A172 (cell line): ENCODE results near the gene RNF112. TPM values are rescaled to one million over a fixed set of nuclear protein-coding genes. Genes with fewer than 3 reads are reported as not detected.
"Not testable (repeated sequence)": the region's sequence is repeated elsewhere in the genome, so short reads cannot be mapped to it uniquely, and the experiment has no call there.

Source experiments
- DNase-seq: peaks from one replicate; pipeline ENCODE4 v3.0.0-alpha.2; 2015; ENCODE audit warnings: low spot score
- total RNA-seq: library from RNA; depleted of rRNA; stranded (reverse); fragments of >200 nt; shearing (Covaris generic); gene quantifications from 2 replicates; pipeline ENCODE4 v1.2.3, GENCODE V29; 2014

Gene RNF112
- total RNA-seq, 1 experiment from 2014 or later: not detected

DNA sequence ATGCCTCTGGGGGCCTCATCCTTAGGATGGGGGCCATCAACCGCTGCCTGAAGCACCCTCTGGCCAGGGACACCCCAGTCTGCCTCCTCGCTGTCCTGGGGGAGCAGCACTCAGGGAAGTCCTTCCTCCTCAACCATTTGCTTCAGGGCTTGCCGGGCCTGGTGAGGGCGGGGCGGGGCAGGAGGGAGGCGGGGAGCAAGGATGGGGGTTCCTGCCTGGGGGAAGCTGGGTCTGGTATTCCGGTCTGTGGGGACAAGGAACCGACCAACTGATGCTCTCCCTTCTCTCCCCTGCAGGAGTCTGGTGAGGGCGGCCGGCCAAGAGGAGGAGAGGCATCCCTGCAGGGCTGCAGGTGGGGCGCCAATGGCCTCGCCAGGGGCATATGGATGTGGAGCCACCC, 2.0 kb downstream of the RNF112 start:
- DNase-seq: no peak

DNA sequence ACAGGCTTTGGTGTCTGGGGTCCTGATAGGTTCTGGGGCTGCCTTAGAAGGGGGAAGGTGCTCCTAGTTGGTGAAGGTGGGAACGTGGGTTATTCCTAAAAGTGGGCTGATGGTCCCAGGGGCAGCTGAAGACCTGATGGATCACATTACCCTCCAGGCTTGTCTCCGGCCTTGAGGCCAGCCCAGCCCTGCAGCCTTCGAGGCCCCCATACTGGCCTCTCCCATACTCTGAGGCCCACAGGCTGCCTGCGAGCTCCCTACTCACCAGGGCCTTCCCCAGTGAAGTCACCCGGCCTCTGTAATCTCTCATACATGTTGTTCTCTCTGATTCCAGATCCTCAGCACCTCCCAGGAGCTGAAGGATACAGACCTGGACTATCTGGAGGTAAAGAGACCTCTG, 2.7 kb downstream of the RNF112 start:
- DNase-seq: no peak

DNA sequence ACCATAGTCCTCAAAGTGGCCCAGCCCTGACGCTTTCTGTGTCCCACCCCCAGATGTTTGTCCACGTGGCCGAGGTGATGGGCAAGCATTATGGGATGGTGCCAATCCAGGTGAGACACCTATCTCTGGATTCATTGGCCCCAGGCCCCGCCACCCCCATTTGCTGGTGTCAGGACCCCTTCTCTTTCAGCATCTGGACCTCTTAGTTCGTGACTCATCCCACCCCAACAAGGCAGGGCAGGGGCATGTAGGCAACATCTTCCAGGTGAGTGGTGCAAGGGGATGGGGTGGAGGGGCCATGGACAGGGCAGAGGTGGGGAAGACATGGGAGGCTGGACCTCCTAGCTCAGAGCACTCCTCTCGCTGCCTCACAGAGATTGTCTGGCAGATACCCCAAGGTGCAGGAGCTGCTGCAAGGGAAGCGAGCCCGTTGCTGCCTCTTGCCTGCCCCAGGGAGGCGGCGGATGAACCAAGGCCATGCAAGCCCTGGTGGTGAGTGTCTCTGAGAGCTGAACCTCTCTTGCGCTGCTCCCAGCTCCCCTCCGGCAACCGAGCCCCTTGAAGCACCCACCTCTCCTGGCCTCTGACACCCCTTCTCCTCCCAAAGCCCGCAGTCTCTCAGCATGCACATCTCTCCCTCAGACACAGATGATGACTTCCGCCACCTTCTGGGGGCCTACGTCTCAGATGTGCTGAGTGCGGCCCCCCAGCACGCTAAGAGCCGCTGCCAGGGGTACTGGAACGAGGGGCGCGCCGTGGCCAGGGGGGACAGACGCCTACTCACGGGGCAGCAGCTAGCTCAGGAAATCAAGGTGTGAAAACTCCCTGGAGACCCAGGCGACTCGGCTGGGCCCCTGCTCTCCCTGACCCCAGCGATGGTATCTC, 3.6 kb downstream of the RNF112 start:
- DNase-seq: no peak

DNA sequence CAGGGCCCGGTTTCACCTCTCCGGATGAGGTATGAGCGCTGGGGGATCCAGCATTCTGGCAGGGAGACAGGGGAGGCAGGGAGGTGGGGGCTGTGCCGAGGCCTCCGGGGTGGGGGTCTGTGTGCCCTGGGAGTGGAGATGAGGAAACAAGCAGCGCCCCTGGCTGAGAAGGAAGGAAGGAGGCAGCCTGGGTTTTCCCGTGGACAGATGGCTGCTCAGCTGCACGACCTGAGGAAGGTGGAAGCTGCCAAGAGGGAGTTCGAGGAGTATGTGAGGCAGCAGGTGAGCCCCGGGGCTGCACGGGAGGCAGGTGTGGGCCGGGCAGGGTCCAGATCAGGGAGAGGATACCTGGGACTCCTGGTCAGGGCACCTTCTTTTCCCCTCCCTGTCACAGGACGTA, 4.3 kb downstream of the RNF112 start:
- no peak for DNase-seq

DNA sequence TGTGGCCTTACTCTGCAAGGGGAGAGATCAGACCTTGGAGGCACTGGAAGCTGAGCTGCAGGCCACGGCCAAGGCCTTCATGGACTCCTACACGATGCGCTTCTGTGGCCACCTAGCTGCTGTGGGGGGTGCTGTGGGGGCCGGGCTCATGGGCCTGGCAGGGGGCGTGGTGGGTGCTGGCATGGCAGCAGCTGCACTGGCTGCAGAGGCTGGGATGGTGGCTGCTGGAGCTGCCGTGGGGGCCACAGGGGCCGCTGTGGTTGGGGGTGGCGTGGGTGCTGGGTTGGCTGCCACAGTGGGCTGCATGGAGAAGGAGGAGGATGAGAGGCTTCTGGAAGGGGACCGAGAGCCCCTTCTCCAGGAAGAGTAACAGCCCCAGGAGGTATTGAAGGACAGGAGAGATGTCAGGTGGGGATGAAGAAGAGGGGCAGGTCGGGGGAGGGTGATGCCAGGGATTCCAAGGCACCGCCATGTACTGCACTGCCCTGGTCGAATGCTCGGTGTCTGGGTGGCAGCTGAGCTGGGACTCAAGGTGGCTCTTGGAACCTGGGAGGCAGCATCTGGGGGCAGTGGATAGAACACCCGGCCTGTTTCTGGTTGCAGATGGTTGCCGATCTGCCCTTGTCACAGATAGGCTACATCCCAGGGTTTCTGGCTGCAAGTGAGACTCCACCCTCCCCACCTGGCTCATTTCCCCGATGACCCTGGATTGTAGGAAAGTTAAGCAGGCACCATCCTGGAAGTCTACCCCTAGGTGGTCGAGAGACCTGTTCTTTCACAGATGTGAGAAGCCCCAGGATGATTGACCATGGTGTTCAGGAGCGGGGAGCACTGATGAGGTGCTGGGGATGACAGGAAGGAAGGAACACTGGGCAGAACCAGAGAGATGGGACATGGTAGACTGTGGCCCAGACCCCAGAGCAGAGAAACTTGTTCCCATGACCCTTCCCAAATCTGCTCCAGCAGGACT, 5.1 kb downstream of the RNF112 start:
- no peak for DNase-seq

DNA sequence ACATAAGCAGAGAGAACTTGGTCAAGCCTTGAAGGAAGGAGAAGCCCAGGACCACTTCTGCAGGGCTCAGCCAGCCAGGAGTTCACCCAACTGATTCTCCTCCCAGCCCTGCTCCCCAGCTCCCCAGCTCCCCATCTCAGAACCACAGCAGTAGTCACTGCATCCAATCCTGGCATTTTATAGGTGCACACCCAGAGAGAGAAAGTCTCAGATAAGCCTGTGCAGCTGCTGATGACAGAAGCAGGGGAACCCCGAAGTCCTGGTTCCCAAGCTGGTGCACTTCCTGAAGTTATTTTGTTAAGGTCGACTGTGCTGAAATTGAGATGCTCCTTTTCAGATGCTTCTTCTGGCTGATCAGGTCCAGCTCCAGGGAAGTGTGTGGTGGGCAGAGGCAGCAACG, 6.6 kb downstream of the RNF112 start:
- DNase-seq: peak; percentile 24

DNA sequence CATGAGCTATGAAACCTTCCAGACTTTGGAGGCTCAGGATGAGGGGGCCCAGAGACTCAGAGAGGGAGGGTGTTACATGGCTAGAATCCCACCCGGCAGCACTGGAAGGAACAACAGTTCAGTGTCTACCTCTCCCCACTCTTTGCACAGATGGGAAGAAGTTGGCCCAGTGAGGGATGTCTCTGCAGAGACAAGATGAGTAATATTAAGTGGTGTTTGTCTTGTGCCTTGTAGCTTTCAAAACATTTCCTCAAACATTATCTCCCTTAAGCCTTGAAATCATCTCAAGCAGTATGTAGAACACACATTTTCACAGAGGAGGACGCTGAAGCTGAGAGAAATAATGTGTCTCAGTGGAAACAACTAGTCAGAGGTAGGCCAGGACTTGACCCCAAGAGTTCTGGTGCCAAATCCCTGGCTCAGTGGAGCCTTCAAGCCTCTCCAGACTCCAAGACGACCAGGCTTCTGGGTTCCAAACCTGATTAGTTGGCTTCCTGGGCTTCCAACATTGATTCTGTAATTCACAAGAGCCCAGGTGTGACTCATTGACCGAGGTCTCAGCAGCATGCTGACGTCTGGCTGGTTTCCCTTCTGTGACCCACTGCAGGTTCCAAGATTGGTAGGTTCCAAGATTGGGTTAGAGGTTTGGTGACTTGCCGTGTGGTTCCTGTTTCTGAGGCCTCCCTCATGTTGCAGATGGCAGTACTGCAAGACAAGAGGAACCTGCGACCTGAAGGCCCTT, 7.4 kb downstream of the RNF112 start:
- peak; percentile 28 for DNase-seq

DNA sequence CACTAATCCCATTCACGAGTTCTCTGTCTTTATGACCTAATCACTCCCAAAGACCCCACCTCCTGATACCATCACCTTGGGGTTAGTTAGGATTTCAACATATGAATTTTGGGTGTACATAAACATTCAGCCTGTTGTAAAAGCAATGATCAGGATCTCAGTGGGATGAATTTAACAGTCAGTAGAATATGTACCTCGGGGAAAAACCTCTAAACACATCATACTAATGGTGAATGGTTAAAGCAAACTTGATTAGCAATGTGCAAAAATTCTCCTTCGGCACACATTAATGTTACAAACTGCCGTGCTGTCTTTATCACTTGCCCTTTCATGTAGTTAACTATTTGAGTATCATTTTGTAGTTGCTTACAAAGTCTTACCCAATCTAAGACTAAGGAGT, 10.2 kb downstream of the RNF112 start:
- DNase-seq: no peak

DNA sequence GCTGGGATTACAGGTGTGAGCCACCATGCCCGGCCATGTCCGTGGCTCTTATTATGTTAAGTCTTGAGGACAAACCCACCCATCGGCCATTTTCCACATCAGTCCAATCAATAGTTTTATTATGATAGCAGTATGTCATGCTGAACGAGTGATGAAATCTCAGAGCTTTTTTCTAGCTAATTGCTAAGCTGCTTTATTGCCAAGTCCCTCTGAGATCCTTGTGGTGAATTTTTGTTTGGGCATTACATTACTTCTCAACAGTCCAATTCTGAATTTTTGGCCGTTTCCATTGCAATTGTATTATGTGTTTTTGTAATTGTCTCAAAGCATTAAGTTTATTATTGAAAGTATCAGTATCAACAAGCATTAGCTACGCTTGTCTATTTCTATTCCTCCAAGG, 10.9 kb downstream of the RNF112 start:
- no peak for DNase-seq

DNA sequence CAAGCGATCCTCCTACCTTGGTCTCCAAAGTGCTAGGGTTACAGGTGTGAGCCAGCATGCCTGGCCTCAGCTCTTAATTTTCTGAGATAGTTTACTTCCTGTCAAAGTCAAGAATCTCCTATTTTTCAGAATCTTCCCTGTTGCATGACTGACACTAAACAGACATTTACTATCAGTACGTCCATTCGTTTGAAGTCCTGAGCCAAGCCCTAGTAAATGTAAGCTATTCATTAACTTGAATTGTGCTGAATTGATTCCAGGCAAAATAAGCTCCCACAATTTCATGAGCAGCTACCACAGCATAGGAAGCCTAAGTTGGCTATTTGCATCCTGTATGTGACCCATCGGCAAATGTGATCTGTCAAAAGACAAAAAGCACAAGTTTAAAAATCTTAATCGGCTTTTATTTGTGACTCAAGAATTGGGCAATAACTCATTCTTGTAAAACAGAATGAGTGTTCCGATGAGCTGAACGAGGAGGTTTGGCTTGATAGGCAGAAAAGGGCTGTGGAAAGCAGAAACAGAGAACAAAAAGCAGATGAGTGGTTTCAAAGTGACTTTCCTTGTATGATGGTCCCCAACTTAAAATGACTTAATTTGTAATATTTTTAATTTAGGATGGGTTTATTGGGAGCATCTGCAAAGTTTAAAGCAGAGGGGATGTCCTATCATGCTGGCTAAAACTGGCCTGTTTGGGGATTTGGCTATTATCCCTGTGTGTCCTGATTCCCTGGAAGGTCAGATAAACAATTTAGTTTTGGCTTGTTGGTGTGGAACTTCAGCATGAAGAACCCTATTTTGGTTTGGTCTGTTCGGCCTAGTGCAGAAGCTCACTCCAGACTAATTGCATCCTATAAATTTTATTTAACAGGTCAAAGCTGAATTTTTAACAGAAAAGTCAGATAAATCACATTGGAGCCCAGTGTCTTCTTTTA, 14.2 kb downstream of the RNF112 start:
- no peak for DNase-seq

DNA sequence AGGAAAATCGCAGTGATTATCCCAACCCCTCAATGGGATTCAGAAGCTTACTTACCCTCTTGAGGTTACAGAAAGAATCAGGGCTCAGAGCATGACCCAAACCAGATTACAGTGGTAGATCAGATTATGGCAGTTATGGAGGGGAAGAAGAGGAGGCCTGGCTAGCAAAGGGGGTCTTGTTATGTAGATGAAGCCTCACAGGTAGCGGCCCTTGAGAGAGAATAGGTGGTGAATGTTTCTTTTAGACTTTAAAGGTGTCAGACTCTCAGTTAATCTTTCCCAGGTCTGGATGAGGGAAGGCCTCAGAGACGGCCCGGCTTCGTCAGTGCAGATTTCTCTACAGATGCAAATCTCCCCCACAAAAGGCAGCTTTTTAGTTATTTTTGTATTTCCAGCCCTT, 15.6 kb downstream of the RNF112 start:
- DNase-seq: no peak

DNA sequence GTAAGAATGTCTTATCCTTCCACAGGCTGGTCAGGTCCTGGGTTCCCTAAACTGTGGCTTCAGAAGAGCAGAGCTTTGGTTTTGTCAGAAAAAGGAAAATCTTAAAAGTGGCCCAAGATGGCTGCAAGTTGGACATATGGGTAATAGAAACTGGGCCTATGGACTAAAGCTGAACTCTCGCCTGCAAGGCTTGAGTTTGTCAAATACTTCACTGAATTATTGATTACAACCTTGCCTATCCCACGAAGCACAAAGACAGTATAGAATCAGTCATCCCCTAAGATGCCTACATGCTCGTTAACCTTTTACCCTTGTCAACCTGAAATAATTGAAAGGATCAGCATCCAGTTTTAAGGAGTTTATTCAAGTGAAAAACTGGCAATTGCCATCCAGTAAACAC, 20.7 kb downstream of the RNF112 start:
- DNase-seq: no peak

DNA sequence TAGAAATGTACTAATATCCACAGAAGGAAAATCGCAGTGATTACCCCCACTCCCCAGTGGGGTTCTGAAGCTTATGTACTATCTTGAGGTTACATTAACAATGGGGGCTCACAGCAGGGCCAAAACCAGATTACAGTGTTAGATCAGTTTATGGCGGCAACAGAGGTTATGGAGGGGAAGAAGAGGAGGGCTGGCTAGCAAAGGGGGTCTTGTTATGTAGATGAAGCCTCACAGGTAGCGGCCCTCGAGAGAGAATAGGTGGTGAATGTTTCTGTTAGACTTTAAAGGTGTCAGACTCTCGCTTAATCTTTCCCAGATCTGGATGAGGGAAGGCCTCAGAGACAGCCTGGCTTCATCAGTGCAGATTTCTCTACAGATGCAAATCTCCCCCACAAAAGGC, 22.2 kb downstream of the RNF112 start:
- DNase-seq: no peak

DNA sequence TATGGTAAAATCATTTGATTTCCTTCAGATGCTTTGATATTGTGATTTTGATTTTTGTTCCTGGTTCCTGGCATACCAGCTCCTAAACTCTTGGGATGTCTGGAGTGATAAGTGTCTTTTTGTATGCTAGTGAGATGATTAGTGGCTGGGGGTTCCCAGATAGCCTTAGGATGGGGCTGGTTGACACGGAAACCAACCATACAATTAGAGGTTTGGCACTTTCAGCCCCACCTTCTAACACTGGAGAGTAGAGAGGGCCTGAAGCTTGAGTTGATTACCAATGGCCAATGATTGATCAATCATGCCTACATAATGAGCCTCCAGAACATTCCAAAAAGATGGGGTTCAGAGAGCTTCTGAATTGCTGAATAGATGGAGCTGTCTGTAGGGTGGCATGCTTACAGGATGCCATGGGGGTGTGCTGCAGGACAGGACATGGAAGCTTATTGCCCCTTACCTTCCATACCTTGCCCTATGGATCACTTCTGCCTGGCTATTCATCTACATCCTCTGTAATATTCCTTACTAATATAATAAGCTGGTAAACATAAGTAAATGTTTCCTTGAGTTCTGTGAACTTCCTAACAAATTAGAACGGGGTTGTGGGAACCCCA, 22.8 kb downstream of the RNF112 start:
- DNase-seq: no peak

DNA sequence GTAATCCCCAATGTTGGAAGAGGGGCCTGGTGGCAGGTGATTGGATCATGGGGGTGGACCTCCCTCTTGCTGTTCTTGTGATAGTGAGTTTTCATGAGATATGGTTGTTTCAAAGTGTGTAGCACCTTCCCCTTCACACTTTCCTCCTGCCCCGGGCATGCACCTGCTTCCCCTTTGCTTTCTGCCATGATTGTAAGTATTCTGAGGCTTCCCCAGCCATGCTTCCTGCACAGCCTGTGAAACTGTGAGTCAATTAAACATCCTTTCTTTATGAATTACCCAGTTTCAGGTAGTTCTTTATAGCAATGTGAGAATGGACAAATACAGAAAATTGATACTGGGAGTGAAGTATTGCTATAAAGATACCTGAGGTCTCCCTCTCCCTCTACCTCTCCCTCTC, 29.4 kb downstream of the RNF112 start:
- no peak for DNase-seq

DNA sequence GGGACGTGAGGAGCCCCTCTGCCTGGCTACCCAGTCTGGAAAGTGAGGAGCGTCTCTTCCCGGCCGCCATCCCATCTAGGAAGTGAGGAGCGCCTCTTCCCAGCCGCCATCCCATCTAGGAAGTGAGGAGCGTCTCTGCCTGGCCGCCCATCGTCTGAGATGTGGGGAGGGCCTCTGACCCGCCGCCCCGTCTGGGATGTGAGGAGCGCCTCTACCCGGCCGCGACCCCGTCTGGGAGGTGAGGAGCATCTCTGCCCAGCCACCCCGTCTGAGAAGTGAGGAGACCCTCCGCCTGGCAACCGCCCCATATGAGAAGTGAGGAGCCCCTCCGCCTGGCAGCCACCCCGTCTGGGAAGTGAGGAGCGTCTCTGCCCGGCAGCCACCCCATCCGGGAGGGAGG, 30.3 kb downstream of the RNF112 start:
- not testable (repeated sequence) for DNase-seq

DNA sequence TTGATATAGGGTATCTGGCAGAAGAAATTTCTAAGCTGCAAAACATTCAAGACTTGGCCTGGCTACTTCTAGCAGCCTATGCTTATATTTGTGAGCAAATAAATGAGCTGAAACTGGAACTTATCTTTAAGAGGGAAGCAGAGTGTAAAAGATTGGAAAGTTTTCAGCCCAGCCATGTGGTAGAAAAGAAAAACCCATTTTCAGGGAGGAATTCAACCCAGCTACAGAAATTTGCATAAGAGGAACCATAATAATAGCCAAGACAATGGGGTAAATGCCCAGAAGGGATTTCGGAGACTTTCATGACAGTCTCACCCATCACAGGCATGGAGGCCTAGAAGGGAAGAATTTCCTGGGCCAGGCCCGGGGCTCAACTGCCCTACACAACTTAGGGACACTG, 31.7 kb downstream of the RNF112 start:
- DNase-seq: no peak

DNA sequence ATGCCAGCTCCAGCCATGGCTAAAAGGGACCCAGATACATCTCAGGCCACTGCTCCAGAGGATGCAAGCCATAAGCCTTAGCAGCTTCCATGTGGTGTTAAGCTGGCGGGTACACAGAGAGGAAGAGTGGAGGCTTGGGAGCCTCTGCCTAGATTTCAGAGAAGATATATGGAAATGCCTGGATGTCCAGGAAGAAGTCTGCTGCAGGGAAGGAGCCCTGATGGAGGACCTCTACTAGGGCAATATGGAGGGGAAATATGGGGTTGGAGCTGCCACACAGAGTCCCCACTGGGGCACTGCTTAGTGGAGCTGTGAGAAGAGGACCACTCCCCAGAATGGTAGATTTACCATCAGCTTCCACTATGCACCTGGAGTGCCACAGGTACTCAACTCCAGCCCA, 32.1 kb downstream of the RNF112 start:
- DNase-seq: no peak

DNA sequence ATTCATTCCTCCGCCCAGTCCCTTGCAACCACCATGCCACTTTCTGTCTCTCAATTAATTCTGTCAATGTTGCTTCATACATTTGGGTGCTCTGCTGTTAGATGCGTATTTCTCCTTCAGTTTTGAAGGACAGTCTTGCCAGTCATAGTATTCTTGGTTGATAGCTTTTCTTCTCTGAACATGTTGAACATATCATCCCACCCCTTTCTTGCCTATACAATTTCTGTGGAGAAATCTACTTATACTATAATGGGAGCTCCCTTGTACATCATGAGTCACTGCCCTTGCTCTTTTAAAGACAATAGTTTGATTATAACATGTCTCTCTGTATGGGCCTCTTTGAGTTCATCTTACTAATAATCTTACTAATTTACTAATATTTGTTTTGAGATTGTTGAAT, 34.1 kb downstream of the RNF112 start:
- no peak for DNase-seq

DNA sequence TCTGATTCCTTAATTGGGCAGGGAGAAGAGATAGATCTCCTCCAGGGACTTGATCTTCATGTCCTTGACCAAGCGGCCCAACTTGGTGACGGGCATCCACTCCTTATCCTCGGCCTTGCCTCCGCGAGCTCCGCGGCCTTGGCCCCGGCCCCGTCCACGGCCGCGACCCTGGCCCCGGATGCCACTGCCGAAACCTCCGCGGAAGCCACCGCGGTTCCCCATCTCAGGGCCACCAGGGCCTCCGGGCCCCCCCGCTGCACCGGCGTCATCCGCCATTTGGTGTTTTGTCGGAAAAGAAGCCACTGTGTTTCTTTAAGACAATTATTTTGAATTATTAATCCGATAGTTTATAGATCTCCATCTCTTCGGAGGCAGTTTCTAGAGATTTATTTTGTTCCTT, 35.5 kb downstream of the RNF112 start:
- not testable (repeated sequence) for DNase-seq
